Measurements from ENCODE around the gene CD96. TPM values are rescaled to one million over a fixed set of nuclear protein-coding genes. Genes with fewer than 3 reads are reported as not detected.

The CD96 gene
- total and polyA plus RNA-seq, 10 donors, result 2.9 to 43.9 (median 24.1) TPM

- H3K4me3 ChIP-seq, result no peak overlapping the region
- TF ChIP-seq POLR2AphosphoS5 (IDR thresholded peaks at IDR 0.05) (peak in 2 of 3 donors; percentile 39 to 51), CTCF (IDR thresholded peaks at IDR 0.05 in 8 of 11, conservative IDR thresholded peaks at IDR 0.05 in 3 of 11) (peak in 3 of 11 experiments; percentile 20 to 35 (median 25)), POLR2A (IDR thresholded peaks at IDR 0.05) (no peak)
- peak; percentile 81 for DNase-seq
- no peaks in the 10 kb centered on the region for H3K27me3 ChIP-seq (replicated peaks in 1 of 7)
- WGBS, 5 donors, result 53 to 69% (median 61%) methylated on average over 4 to 6 of the region's 6 CpGs
- peaks cover 0 to 19% (median 10%) of the 10 kb centered on the region in 6 donors for H3K4me1 ChIP-seq
- H3K9me3 ChIP-seq, result peaks cover 0 to 12% (median 2%) of the 10 kb centered on the region in 8 donors
- intact Hi-C loops (cut with DNase I; ENCODE audit: low total_unique reads), result no loop called here
- H3K36me3 ChIP-seq, result peaks cover 0 to 6% (median 0%) of the 10 kb centered on the region in 6 donors
- peak overlapping the region in 7 of 8 donors; percentile 22 to 76 (median 31) for H3K27ac ChIP-seq
These were observed 74.6 kb downstream of the CD96 start for GRCh38 chr3:111616417-111617105.

DNA sequence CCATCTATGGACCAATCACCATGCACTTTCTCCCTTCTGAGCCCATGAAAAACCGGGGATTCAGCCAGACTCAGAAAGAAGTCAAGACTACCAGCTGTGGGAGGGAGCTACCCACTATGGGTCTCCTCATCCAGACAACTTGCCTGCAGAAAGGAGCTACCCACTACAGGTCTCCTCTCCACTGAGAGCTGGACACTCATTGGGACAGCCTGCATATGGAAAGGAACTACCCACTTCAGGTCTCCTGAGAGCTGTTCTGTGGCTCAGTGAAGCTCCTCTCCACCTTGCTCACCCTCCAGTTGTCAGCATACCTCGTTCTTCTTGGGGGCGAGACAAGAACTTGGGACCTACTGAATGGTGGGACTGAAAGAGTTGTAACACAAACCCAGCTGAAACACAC, 75.4 kb downstream of the CD96 start:
- 82 to 100% (median 97%) methylated on average over 3 of the region's 3 CpGs for WGBS, 5 donors
- TF ChIP-seq POLR2A (IDR thresholded peaks at IDR 0.05) (no peak), CTCF (IDR thresholded peaks at IDR 0.05 in 8 of 11, conservative IDR thresholded peaks at IDR 0.05 in 3 of 11) (no peak), POLR2AphosphoS5 (IDR thresholded peaks at IDR 0.05) (no peak)
- intact Hi-C loops (cut with DNase I; ENCODE audit: low total_unique reads), result no loop called here
- Histone ChIP-seq H3K4me1 (peaks cover 0 to 19% (median 10%) of the 10 kb centered on the region in 6 donors), H3K9me3 (peaks cover 0 to 12% (median 2%) of the 10 kb centered on the region in 8 donors), H3K36me3 (peaks cover 0 to 6% (median 0%) of the 10 kb centered on the region in 6 donors), H3K27me3 (replicated peaks in 1 of 7) (no peaks in the 10 kb centered on the region), H3K4me3 (no peak overlapping the region), H3K27ac (peak overlapping the region in 3 of 8 donors; percentile 31 to 76 (median 71))
- no peak for DNase-seq

DNA sequence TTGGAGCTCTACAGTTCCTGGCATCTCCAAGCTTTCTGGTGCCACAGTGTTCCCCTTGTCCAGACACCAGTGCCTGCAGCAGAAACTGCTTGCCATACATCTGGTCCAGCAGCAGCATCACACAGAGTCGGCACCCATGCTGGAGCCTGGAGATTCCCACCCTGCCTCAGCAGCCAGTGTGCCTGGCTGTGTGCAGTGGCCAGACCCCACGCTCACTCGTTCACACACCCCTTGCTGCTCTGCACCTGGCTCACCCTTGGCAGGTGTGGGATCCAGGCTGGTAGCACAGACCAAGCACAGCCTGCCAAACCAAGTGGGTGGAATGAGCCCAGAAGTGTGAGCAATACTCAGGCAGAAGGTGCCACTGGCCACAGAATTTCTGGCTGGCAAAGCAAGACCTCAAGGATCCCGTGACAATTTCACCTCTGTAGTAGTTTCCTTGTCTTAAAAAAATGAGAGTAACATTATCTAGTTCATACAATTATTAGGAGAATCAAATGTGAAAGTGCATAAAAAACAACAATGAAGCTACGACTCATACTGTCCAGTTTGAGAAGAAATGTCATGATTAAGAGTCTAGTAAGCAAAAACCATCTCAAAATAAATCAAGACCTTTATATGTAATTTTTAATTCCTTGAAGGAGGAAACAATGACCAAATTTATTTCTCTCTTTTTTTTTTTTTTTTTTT, 76.1 kb downstream of the CD96 start:
- no peak for DNase-seq

More for the DNA sequence above, 76.1 kb downstream of the CD96 start:
- intact Hi-C loops (cut with DNase I; ENCODE audit: low total_unique reads), result no loop called here
- WGBS, 5 donors, result 87 to 98% (median 91%) methylated on average over 4 to 5 of the region's 5 CpGs
- Histone ChIP-seq H3K36me3 (peaks cover 0 to 6% (median 0%) of the 10 kb centered on the region in 6 donors), H3K9me3 (peaks cover 0 to 12% (median 2%) of the 10 kb centered on the region in 8 donors), H3K27me3 (replicated peaks in 1 of 7) (no peaks in the 10 kb centered on the region), H3K4me3 (no peak overlapping the region), H3K4me1 (peaks cover 0 to 19% (median 10%) of the 10 kb centered on the region in 6 donors), H3K27ac (peak overlapping the region in 1 of 8 donors; percentile 76)
- TF ChIP-seq POLR2AphosphoS5 (IDR thresholded peaks at IDR 0.05) (peak in 1 of 3 donors; percentile 19), CTCF (IDR thresholded peaks at IDR 0.05 in 8 of 11, conservative IDR thresholded peaks at IDR 0.05 in 3 of 11) (no peak)

All from spleen (tissue), 11 donors.